Stimulated activated memory B cell treated with anti-CD40 and anti-IgM and Interleukin-4, amounts not matched to agents 10 μg/mL and 1 μg/mL and 100 μg/mL, for 72 hours (primary cell): ENCODE results near the gene KL.
A peak's percentile ranks its signal among the peaks of the same experiment; 100 is the strongest.

Experiments
- ATAC-seq: fragments of 150-1000 bp; cut with Tn5 transposase; 2 replicates; pipeline ENCODE4 v1.10.0; 2021
- H3K27ac Mint-ChIP-seq: one replicate; pipeline ENCODE4 v1.8.0; 2022; ENCODE audit warnings: mild to moderate bottlenecking, mixed read lengths
- H3K27me3 Mint-ChIP-seq: one replicate; pipeline ENCODE4 v1.8.0; 2022; ENCODE audit warnings: mixed read lengths
- H3K36me3 Mint-ChIP-seq: one replicate; pipeline ENCODE4 v1.8.0; 2022; ENCODE audit warnings: mixed read lengths
- H3K4me1 Mint-ChIP-seq: one replicate; pipeline ENCODE4 v1.8.0; 2022; ENCODE audit warnings: mixed read lengths
- H3K4me3 Mint-ChIP-seq: one replicate; pipeline ENCODE4 v1.8.0; 2022; ENCODE audit warnings: mild to moderate bottlenecking, moderate library complexity, mixed read lengths
- H3K9me3 Mint-ChIP-seq: one replicate; pipeline ENCODE4 v1.8.0; 2022; ENCODE audit warnings: mixed read lengths

The KL gene

GRCh38 chr13:33045851-33046592 is 29.8 kb downstream of the KL start:
- Mint-ChIP-seq H3K36me3 (no peaks in the 10 kb centered on the region), H3K27me3 (peaks cover 26% of the 10 kb centered on the region), H3K9me3 (no peaks in the 10 kb centered on the region), H3K27ac (no peak overlapping the region), H3K4me3 (no peak overlapping the region), H3K4me1 (no peaks in the 10 kb centered on the region)
- ATAC-seq, result no peak

- Mint-ChIP-seq H3K4me1 (no peaks in the 10 kb centered on the region), H3K36me3 (no peaks in the 10 kb centered on the region), H3K4me3 (no peak overlapping the region), H3K27ac (no peak overlapping the region), H3K27me3 (peaks cover 26% of the 10 kb centered on the region), H3K9me3 (no peaks in the 10 kb centered on the region)
- no peak for ATAC-seq
Observed at GRCh38 chr13:33050161-33050560, 33.9 kb downstream of the KL start.

- H3K9me3 Mint-ChIP-seq, result no peaks in the 10 kb centered on the region
- no peak overlapping the region for H3K27ac Mint-ChIP-seq
- H3K27me3 Mint-ChIP-seq, result peaks cover 17% of the 10 kb centered on the region
- H3K4me3 Mint-ChIP-seq, result no peak overlapping the region
- H3K36me3 Mint-ChIP-seq, result no peaks in the 10 kb centered on the region
- no peak for ATAC-seq
- no peaks in the 10 kb centered on the region for H3K4me1 Mint-ChIP-seq
Observed at GRCh38 chr13:33051632-33052031, 35.4 kb downstream of the KL start.

- H3K36me3 Mint-ChIP-seq, result no peaks in the 10 kb centered on the region
- no peak overlapping the region for H3K27ac Mint-ChIP-seq
- H3K9me3 Mint-ChIP-seq, result no peaks in the 10 kb centered on the region
- no peak for ATAC-seq
- H3K27me3 Mint-ChIP-seq, result peaks cover 14% of the 10 kb centered on the region
- H3K4me1 Mint-ChIP-seq, result no peaks in the 10 kb centered on the region
- no peak overlapping the region for H3K4me3 Mint-ChIP-seq
Observed at GRCh38 chr13:33052506-33053280, 36.5 kb downstream of the KL start.

- no peaks in the 10 kb centered on the region for H3K36me3 Mint-ChIP-seq
- H3K27ac Mint-ChIP-seq, result no peak overlapping the region
- H3K9me3 Mint-ChIP-seq, result no peaks in the 10 kb centered on the region
- H3K4me3 Mint-ChIP-seq, result no peak overlapping the region
- no peak for ATAC-seq
- H3K27me3 Mint-ChIP-seq, result peaks cover 14% of the 10 kb centered on the region
- H3K4me1 Mint-ChIP-seq, result no peaks in the 10 kb centered on the region
Observed at GRCh38 chr13:33053397-33054066, 37.3 kb downstream of the KL start.

- no peak overlapping the region for H3K27ac Mint-ChIP-seq
- no peaks in the 10 kb centered on the region for H3K36me3 Mint-ChIP-seq
- H3K4me3 Mint-ChIP-seq, result no peak overlapping the region
- H3K27me3 Mint-ChIP-seq, result peaks cover 8% of the 10 kb centered on the region
- ATAC-seq, result peak; percentile 27
- no peaks in the 10 kb centered on the region for H3K9me3 Mint-ChIP-seq
- no peaks in the 10 kb centered on the region for H3K4me1 Mint-ChIP-seq
Observed at GRCh38 chr13:33057019-33057780, 41.0 kb downstream of the KL start.

- peaks cover 8% of the 10 kb centered on the region for H3K27me3 Mint-ChIP-seq
- H3K9me3 Mint-ChIP-seq, result no peaks in the 10 kb centered on the region
- ATAC-seq, result no peak
- no peak overlapping the region for H3K4me3 Mint-ChIP-seq
- H3K4me1 Mint-ChIP-seq, result no peaks in the 10 kb centered on the region
- no peak overlapping the region for H3K27ac Mint-ChIP-seq
- no peaks in the 10 kb centered on the region for H3K36me3 Mint-ChIP-seq
Observed at GRCh38 chr13:33058776-33059327, 42.6 kb downstream of the KL start.

- Mint-ChIP-seq H3K4me3 (no peak overlapping the region), H3K27me3 (peaks cover 8% of the 10 kb centered on the region), H3K4me1 (no peaks in the 10 kb centered on the region), H3K27ac (no peak overlapping the region), H3K36me3 (no peaks in the 10 kb centered on the region), H3K9me3 (no peaks in the 10 kb centered on the region)
- ATAC-seq, result no peak
Observed at GRCh38 chr13:33060815-33061214, 44.6 kb downstream of the KL start.

- no peaks in the 10 kb centered on the region for H3K4me1 Mint-ChIP-seq
- no peaks in the 10 kb centered on the region for H3K36me3 Mint-ChIP-seq
- no peak overlapping the region for H3K27ac Mint-ChIP-seq
- no peak for ATAC-seq
- no peaks in the 10 kb centered on the region for H3K27me3 Mint-ChIP-seq
- H3K9me3 Mint-ChIP-seq, result no peaks in the 10 kb centered on the region
- H3K4me3 Mint-ChIP-seq, result no peak overlapping the region
Observed at GRCh38 chr13:33066329-33066728, 50.1 kb downstream of the KL start.

GRCh38 chr13:33069365-33069764 is 53.1 kb downstream of the KL start:
- Mint-ChIP-seq H3K4me3 (no peak overlapping the region), H3K36me3 (no peaks in the 10 kb centered on the region), H3K27me3 (no peaks in the 10 kb centered on the region), H3K27ac (no peak overlapping the region), H3K9me3 (no peaks in the 10 kb centered on the region), H3K4me1 (no peaks in the 10 kb centered on the region)
- no peak for ATAC-seq

- no peak for ATAC-seq
- Mint-ChIP-seq H3K4me3 (no peak overlapping the region), H3K36me3 (no peaks in the 10 kb centered on the region), H3K4me1 (no peaks in the 10 kb centered on the region), H3K27me3 (no peaks in the 10 kb centered on the region), H3K27ac (no peak overlapping the region), H3K9me3 (no peaks in the 10 kb centered on the region)
Observed at GRCh38 chr13:33070713-33071112, 54.5 kb downstream of the KL start.

GRCh38 chr13:33072282-33072681 is 56.1 kb downstream of the KL start:
- no peak for ATAC-seq
- Mint-ChIP-seq H3K4me1 (no peaks in the 10 kb centered on the region), H3K27ac (no peak overlapping the region), H3K4me3 (no peak overlapping the region), H3K27me3 (peaks cover 10% of the 10 kb centered on the region), H3K9me3 (no peaks in the 10 kb centered on the region), H3K36me3 (no peaks in the 10 kb centered on the region)

- no peaks in the 10 kb centered on the region for H3K4me1 Mint-ChIP-seq
- no peak overlapping the region for H3K27ac Mint-ChIP-seq
- no peak overlapping the region for H3K4me3 Mint-ChIP-seq
- H3K27me3 Mint-ChIP-seq, result peaks cover 10% of the 10 kb centered on the region
- ATAC-seq, result no peak
- no peaks in the 10 kb centered on the region for H3K36me3 Mint-ChIP-seq
- no peaks in the 10 kb centered on the region for H3K9me3 Mint-ChIP-seq
Observed at GRCh38 chr13:33072759-33073158, 56.5 kb downstream of the KL start.

GRCh38 chr13:33073338-33073737 is 57.1 kb downstream of the KL start:
- Mint-ChIP-seq H3K9me3 (no peaks in the 10 kb centered on the region), H3K4me3 (no peak overlapping the region), H3K36me3 (no peaks in the 10 kb centered on the region), H3K27me3 (peaks cover 10% of the 10 kb centered on the region), H3K27ac (no peak overlapping the region), H3K4me1 (no peaks in the 10 kb centered on the region)
- no peak for ATAC-seq
